GM10847 (cell line): ENCODE measurements around the gene SOX12.

ENCODE experiments used
- POLR2A ChIP-seq: IDR thresholded peaks from 2 replicates; pipeline ENCODE4 v1.6.1; 2011; ENCODE audit not compliant: insufficient read length; ENCODE audit errors: extremely low read depth

SOX12 gene

GRCh38 chr20:363319-364078 lies 38.1 kb downstream of the SOX12 start:
- TF ChIP-seq POLR2A, result no peak

DNA sequence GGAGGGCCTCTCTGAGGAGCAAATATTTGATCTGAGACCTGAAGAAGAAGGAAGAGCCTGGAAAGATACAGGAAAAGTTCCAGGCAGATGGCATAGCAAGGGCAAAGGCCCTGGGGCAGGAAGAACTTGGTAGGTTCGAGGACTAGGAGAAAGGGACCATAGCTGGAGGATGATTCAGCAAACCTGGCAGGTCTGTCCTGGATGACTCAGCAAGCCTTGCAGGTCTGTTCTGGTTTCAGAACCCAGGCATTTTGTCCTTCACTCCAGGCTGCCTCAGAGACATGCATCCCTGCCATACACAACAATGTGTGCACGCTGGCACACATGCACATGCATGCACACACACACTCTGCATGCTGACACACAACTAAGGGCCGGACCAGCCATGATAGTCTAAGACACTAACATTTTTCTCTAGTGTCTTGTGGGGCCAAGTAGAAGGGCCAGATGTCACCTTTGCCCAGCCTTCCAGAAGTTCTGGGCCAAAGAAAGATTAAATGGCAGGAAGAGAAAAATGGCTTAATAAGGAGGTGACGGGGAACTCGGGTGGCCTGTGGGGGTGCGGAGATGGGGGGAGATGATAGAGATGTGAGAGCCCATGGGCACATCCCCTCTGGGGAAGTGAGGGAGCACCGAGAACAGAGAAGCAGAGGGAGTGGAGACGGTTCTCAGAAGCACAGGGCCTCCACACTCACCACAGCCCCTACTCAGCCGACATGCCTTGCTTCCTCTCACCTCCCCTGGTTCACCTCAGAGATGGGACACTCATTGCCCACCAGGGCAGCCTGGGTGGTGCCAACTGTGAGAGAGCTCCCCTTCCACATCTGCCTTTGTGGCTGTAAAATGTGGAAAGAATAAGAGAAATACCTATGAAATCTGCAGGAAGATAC lies 39.8 kb downstream of the SOX12 start:
- TF ChIP-seq POLR2A, result no peak

DNA sequence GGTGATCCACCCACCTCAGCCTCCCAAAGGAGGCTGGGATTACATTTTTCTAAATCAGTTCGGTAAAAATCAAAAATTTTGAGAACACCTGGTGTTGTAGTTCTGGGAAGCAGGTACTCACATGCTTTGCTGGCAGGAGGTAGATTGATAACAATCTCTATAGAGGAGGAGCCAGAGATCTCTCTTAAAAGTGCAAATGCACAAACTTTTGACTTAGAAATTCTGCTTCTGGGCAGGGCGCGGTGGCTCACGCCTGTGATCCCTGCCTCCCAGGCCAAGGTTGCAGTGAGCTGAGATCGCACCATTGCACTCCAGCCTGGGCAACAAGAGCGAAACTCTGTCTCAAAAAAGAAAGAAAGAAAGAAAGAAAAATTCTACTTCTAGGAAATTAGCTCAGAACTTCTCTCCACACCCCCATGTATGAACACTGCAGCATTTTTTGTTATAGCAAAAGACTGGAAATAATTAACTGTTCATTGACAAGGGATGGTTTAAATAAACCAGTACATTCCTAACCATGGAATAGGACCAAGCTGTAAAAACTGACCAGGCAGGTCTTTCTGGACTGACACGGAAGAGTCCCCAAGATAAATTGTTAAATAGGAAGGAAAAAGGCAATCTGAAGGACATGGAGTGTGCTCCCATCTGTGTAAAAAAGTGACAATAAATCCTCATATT lies 40.8 kb downstream of the SOX12 start:
- TF ChIP-seq POLR2A, result no peak

DNA sequence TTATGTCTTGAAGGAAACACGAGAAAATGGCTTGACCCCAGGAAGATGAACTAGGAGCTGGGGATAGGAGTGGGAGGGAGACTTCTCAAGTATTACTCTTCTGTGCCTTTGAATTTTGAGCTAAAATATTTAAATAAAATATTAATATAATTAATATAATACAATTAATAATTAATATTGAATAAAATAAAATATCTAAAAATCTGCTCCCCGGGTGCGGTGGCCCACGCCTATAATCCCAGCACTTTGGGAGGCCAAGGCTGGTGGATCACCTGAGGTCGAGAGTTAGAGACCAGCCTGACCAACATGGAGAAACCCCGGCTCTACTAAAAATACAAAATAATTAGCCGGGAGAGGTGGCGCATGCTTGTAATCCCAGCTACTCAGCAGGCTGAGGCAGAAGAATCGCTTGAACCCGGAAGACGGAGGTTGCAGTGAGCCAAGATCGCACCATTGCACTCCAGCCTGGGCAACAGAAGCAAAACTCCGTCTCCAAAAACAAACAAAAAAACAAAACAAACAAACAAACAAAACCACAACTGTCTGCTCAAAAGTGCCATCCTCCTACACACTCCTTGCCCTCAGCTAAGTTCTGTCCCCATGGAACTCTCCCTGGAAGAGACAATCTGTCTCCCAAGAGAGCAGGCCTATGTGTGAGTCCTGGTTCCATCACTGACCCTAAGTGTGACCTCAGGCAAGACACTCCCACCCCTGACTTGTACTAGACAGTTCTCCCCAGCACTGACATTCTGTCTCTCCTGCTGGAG lies 41.5 kb downstream of the SOX12 start:
- no peak for TF ChIP-seq POLR2A

DNA sequence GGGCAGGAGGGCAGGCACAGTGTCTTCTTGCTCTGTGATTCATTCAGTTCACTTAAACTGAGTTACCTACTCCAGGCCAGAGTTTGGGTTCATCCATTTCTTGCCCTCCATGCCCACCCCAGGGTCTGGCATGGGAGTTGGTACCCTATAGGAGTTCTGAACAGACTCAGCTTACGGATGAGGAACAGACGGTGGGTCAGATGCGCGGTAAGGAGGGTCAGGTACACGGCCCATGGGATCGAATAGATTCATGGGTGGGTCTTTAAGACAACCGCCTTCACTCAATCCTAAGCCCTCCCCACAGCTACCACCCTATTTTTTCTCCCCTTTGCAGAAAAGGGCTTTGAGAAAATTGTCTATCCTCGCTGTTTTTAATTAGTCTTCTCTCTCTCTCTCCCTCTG lies 42.1 kb downstream of the SOX12 start:
- TF ChIP-seq POLR2A, result no peak

GRCh38 chr20:368915-369314 lies 43.6 kb downstream of the SOX12 start:
- no peak for TF ChIP-seq POLR2A

- TF ChIP-seq POLR2A, result no peak
Measured at GRCh38 chr20:370151-370600, 44.8 kb downstream of the SOX12 start.

DNA sequence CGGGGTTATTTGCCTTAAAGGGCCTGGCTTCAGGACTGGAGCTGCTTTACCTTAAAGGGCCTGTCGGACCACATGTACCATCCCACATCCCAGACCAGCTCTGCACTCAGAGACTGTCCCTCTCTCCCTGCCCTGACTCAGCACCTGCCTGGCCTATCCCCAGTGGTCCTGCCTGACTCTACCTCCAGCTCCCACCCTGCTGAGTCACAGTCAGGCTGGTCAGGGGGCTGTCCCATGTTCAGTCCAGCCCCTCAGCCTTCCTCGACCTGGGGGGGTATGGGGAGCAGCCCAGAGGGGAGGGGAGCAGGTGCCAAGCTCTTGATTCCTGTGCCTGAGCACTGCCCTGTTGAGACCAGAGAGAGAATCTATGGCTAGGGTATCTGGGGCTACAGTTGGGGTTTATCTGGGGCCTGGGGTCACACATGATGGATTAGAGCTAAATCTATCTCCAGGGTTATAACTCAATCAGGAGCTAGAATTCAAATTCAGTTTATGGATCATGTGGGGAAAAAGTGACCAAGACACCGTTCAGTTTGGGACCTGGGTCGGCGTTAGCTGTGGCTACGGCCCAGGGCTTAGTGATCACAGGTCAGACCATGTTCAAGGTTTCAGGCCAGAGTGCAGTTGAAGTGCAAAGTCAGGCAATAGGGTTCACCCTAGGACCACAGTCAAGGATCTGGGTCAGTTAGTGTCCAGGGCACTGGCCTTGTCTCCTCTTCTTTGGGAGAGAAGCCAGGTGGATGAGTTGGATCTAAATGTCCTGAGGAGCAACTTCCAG lies 45.8 kb downstream of the SOX12 start:
- no peak for TF ChIP-seq POLR2A

GRCh38 chr20:371755-372542 lies 46.6 kb downstream of the SOX12 start:
- TF ChIP-seq POLR2A, result no peak

DNA sequence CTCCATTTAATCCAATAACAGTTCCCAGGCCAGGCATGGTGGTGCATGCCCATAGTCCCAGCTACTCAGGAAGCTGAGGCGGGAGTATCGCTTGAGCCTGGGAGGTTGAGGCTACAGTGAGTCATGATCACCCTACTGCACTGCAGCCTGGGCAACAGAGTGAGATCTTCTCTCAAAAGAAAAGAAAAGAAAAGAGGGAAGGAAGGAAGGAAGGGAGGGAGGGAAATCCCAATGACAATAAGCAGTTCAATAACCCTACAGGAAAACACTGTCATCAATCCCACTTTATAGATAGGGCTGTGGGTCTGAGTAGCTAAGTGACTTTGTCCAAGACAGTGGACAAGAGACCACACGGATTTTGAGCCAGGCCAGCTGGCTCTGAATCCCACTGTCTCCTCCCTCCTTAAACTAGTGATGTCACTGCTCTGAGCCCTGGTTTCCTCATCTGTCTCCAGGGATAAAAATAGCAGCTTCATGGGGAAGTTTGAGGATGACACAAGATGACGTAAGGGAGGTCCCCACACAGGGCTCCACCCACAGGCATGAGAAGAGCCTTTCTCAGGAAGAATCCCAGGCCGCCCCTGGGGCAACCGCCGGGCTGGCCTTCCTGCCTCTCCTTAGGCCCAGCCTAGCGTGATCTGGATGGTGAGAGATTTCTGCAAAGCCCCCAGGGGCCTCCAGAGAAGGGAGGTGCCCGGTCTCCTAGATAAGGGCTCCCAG lies 48.0 kb downstream of the SOX12 start:
- no peak for TF ChIP-seq POLR2A

GRCh38 chr20:375265-375889 lies 50.0 kb downstream of the SOX12 start:
- no peak for TF ChIP-seq POLR2A

- no peak for TF ChIP-seq POLR2A
Measured at GRCh38 chr20:376089-376488, 50.7 kb downstream of the SOX12 start.
